ENCODE measurements around the gene CFAP221. TPM values are rescaled to one million over a fixed set of nuclear protein-coding genes. Genes with fewer than 3 reads are reported as not detected.

Gene CFAP221
- total RNA-seq, 1 experiment from 2014 or later, result 0.20 TPM

DNA sequence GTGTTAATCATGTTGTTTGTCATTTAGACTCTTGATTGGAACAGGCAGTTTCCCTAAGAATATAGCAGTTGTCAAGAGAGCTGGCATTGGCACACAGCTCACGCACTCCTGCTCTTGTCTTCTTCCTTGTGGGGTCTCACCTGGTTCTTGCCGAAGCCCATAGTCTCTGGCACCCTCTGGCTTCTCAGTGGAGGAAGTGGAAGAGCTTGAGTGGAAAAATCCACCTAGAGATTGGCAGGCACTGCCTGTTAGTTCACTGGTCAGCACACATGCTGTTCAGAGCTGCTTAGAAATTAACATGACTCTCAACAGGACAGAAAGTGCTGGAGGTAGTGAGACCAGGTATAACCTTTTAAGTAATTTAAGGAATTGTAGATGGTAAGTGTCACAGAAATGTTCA lies 48.3 kb upstream of the CFAP221 start:
- peaks cover 16 to 26% of the 10 kb centered on the region in 2 experiments for H3K9me3 Mint-ChIP-seq
- H3K27ac Mint-ChIP-seq, result no peak overlapping the region
- H3K18ac ChIP-seq (ENCODE audit: insufficient read length, low read depth, low read length), result no peak overlapping the region

More for the DNA sequence above, 48.3 kb upstream of the CFAP221 start:
- no peak overlapping the region for H2AFZ ChIP-seq (ENCODE audit: low read length)
- H2BK12ac ChIP-seq (ENCODE audit: insufficient read length, low read depth, low read length), result no peak overlapping the region
- H3K4me1 ChIP-seq (ENCODE audit: insufficient read depth, low read length), result peaks cover 5% of the 10 kb centered on the region
- H3K9ac ChIP-seq (ENCODE audit: extremely low read depth, insufficient read length, low read length), result no peak overlapping the region
- DNase-seq, result no peak
- no peak for TF ChIP-seq CTCF (conservative IDR thresholded peaks at IDR 0.05)
- no peak overlapping the region for H2BK5ac ChIP-seq (ENCODE audit: insufficient read length, low read length)
- no peak overlapping the region for H2AK5ac ChIP-seq (ENCODE audit: insufficient read length, low read length)
- no peaks in the 10 kb centered on the region for H3K79me1 ChIP-seq (ENCODE audit: insufficient read depth, low read depth, low read length, poor library complexity, severe bottlenecking)
- no peak overlapping the region for H3K23ac ChIP-seq (ENCODE audit: insufficient read length, low read depth, low read length)
- H2BK20ac ChIP-seq (ENCODE audit: low read depth, low read length, poor library complexity, severe bottlenecking), result no peak overlapping the region
- no peak overlapping the region for H4K8ac ChIP-seq (replicated peaks; ENCODE audit: insufficient read length, low read depth, low read length)
- WGBS (ENCODE audit: extremely low coverage, insufficient read length, low lambda C conversion rate), result no CpG with 5 or more reads among the region's 2 CpGs
- Mint-ChIP-seq H3K36me3 (ENCODE audit: insufficient read depth in 1 of 3, low read depth in 3 of 3) (peaks cover 8 to 18% (median 10%) of the 10 kb centered on the region in 3 experiments; a peak in 5 of 7 replicates), H3K4me1 (peaks cover 10% of the 10 kb centered on the region in 2 experiments; a peak in 3 of 4 replicates), H3K4me3 (no peak overlapping the region; a peak in 1 of 5 replicates), H3K27me3 (ENCODE audit: low read depth) (peaks cover 6% of the 10 kb centered on the region)
- H3K56ac ChIP-seq (ENCODE audit: insufficient read length, low read depth, low read length), result no peak overlapping the region
- H3K14ac ChIP-seq (ENCODE audit: insufficient read depth, low read length), result no peak overlapping the region
- H2BK120ac ChIP-seq (ENCODE audit: low read depth, low read length, poor library complexity, severe bottlenecking), result no peak overlapping the region
- no peaks in the 10 kb centered on the region for H4K20me1 ChIP-seq (ENCODE audit: control insufficient read depth, insufficient read depth, insufficient read length)
- no peak overlapping the region for H4K91ac ChIP-seq (ENCODE audit: insufficient read length, low read depth, low read length)
- H3K79me2 ChIP-seq (ENCODE audit: insufficient read depth, low read length), result no peaks in the 10 kb centered on the region
- H3K4ac ChIP-seq (ENCODE audit: low read depth, low read length), result no peak overlapping the region
- no peaks in the 10 kb centered on the region for H3K23me2 ChIP-seq (ENCODE audit: insufficient read length, low read depth, low read length, poor library complexity, severe bottlenecking)
- H3T11ph ChIP-seq (ENCODE audit: low read length), result no peak overlapping the region
- no peak overlapping the region for H3K27ac ChIP-seq (ENCODE audit: insufficient read length, low read depth, low read length)
- no peak overlapping the region for H3K4me2 ChIP-seq (ENCODE audit: insufficient read depth, insufficient read length, low read length)
- no peak overlapping the region for H2BK15ac ChIP-seq (ENCODE audit: low read depth, low read length)
- no peaks in the 10 kb centered on the region for H3K9me3 ChIP-seq (ENCODE audit: control insufficient read depth, low read depth, low read length)
- no peak overlapping the region for H4K5ac ChIP-seq (ENCODE audit: insufficient read length, low read depth, low read length)
- no peaks in the 10 kb centered on the region for H3K27me3 ChIP-seq (ENCODE audit: insufficient read depth, low read length)

Measured in H9 (cell line).